ENCODE measurements around the gene SH2D4B. TPM values are rescaled to one million over a fixed set of nuclear protein-coding genes. Genes with fewer than 3 reads are reported as not detected.

SH2D4B gene
- total and polyA plus RNA-seq, 2 experiments from 2014 or later: not detected

DNA sequence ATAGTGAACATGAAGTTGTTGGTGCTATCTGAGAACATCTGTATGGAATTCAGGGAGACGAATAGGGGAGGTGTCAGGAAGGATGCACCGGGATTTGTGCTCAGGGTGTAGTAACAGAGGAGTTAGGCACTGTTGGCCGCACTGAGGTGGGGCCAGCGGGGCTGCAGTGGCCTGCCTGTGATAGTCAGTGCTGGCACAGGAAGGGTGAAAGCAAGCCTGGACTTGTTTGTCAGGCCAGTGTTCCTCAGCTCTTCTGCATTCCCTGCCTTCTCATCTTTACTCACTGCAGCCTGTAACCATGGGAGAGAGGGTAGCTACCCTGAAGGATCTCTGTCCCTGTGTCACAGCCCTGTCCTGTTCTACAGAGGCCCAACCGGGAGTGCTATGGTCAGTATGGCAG, 81.3 kb downstream of the SH2D4B start:
- Histone ChIP-seq H3K4me1 (ENCODE audit: insufficient read depth) (no peaks in the 10 kb centered on the region), H2AFZ (no peak overlapping the region), H3K36me3 (replicated peaks; ENCODE audit: insufficient read depth, low read depth) (no peaks in the 10 kb centered on the region), H3K27ac (no peak overlapping the region), H3K4me3 (no peak overlapping the region), H4K20me1 (ENCODE audit: insufficient read depth, poor library complexity, severe bottlenecking) (no peaks in the 10 kb centered on the region), H3K79me2 (no peaks in the 10 kb centered on the region), H3K4me2 (no peak overlapping the region), H3K9me2 (replicated peaks; ENCODE audit: insufficient read depth) (no peaks in the 10 kb centered on the region), H3K9me3 (ENCODE audit: low read depth) (no peaks in the 10 kb centered on the region), H3K27me3 (no peaks in the 10 kb centered on the region)
- WGBS (ENCODE audit: low lambda C conversion rate, missing lambda C conversion rate): 92% methylated on average over 5 of the region's 5 CpGs
- no peak for DNase-seq (ENCODE audit: low spot score)
- TF ChIP-seq EZH2 (IDR thresholded peaks at IDR 0.05; ENCODE audit: borderline replicate concordance): no peak
- TF ChIP-seq EZH2phosphoT487 (IDR thresholded peaks at IDR 0.05; ENCODE audit: low read depth, severe bottlenecking, unreplicated experiment): no peak
- TF ChIP-seq, protein P1, sequence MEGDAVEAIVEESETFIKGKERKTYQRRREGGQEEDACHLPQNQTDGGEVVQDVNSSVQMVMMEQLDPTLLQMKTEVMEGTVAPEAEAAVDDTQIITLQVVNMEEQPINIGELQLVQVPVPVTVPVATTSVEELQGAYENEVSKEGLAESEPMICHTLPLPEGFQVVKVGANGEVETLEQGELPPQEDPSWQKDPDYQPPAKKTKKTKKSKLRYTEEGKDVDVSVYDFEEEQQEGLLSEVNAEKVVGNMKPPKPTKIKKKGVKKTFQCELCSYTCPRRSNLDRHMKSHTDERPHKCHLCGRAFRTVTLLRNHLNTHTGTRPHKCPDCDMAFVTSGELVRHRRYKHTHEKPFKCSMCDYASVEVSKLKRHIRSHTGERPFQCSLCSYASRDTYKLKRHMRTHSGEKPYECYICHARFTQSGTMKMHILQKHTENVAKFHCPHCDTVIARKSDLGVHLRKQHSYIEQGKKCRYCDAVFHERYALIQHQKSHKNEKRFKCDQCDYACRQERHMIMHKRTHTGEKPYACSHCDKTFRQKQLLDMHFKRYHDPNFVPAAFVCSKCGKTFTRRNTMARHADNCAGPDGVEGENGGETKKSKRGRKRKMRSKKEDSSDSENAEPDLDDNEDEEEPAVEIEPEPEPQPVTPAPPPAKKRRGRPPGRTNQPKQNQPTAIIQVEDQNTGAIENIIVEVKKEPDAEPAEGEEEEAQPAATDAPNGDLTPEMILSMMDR (IDR thresholded peaks at IDR 0.05; ENCODE audit: poor library complexity): no peak

DNA sequence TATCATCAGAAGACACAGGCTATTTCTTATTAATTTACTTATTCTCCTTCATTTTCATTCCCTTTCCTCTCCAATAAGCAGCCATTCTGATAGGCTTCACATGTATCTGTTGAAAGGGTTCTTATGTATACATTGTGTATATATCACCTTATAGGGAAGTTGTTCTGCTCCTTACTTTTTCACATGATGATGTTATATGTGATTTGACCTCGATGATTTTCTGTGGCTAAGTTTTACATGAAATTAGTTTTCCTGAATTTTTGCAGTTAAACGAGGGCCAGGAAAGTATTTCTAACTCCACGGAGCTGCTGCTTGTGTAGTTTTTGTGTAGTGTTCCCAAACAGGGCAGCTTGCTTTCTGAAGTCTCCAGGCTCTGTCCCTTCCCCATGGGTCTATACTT, 84.5 kb downstream of the SH2D4B start:
- 89% methylated on average over 3 of the region's 3 CpGs for WGBS (ENCODE audit: low lambda C conversion rate, missing lambda C conversion rate)
- Histone ChIP-seq H2AFZ (no peak overlapping the region), H3K9me3 (ENCODE audit: low read depth) (no peaks in the 10 kb centered on the region), H3K4me2 (no peak overlapping the region), H3K9me2 (replicated peaks; ENCODE audit: insufficient read depth) (no peaks in the 10 kb centered on the region), H3K79me2 (no peaks in the 10 kb centered on the region), H4K20me1 (ENCODE audit: insufficient read depth, poor library complexity, severe bottlenecking) (no peaks in the 10 kb centered on the region), H3K4me3 (no peak overlapping the region), H3K27ac (no peak overlapping the region), H3K36me3 (replicated peaks; ENCODE audit: insufficient read depth, low read depth) (no peaks in the 10 kb centered on the region), H3K4me1 (ENCODE audit: insufficient read depth) (no peaks in the 10 kb centered on the region), H3K27me3 (no peaks in the 10 kb centered on the region)
- no peak for DNase-seq (ENCODE audit: low spot score)
- TF ChIP-seq EZH2phosphoT487 (IDR thresholded peaks at IDR 0.05; ENCODE audit: low read depth, severe bottlenecking, unreplicated experiment) (no peak), EZH2 (IDR thresholded peaks at IDR 0.05; ENCODE audit: borderline replicate concordance) (no peak)
- TF ChIP-seq, protein P1 (IDR thresholded peaks at IDR 0.05; ENCODE audit: poor library complexity): no peak

DNA sequence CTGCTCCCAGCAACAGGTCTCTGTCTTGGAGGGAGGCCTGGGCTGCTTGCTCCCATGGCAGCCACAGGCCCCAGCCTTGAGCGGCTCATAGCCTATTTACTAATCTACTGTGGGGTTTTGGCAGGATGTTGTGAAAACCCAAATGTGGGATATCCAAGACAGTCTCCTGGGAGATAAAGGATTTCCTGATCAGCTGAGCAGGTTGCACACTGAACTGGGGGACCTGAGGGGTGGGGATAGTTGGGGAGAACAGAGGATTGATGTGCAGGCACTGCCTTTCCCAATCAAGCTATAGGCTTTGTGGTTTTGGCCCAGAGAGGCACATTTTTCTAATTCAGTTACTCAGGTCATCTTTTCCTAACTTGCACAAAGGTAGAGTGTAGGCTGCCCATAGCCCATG, 92.6 kb downstream of the SH2D4B start:
- Histone ChIP-seq H3K9me2 (replicated peaks; ENCODE audit: insufficient read depth) (no peaks in the 10 kb centered on the region), H3K36me3 (replicated peaks; ENCODE audit: insufficient read depth, low read depth) (no peaks in the 10 kb centered on the region), H3K9me3 (ENCODE audit: low read depth) (no peaks in the 10 kb centered on the region), H3K4me3 (no peak overlapping the region), H3K4me1 (ENCODE audit: insufficient read depth) (no peaks in the 10 kb centered on the region), H3K4me2 (no peak overlapping the region), H2AFZ (no peak overlapping the region), H3K27me3 (no peaks in the 10 kb centered on the region), H3K79me2 (no peaks in the 10 kb centered on the region), H4K20me1 (ENCODE audit: insufficient read depth, poor library complexity, severe bottlenecking) (no peaks in the 10 kb centered on the region), H3K27ac (no peak overlapping the region)
- TF ChIP-seq, protein P1 (IDR thresholded peaks at IDR 0.05; ENCODE audit: poor library complexity): no peak
- TF ChIP-seq EZH2 (IDR thresholded peaks at IDR 0.05; ENCODE audit: borderline replicate concordance): no peak
- TF ChIP-seq EZH2phosphoT487 (IDR thresholded peaks at IDR 0.05; ENCODE audit: low read depth, severe bottlenecking, unreplicated experiment): no peak
- no peak for DNase-seq (ENCODE audit: low spot score)
- WGBS (ENCODE audit: low lambda C conversion rate, missing lambda C conversion rate): 91% methylated on average over 1 of the region's 1 CpG

DNA sequence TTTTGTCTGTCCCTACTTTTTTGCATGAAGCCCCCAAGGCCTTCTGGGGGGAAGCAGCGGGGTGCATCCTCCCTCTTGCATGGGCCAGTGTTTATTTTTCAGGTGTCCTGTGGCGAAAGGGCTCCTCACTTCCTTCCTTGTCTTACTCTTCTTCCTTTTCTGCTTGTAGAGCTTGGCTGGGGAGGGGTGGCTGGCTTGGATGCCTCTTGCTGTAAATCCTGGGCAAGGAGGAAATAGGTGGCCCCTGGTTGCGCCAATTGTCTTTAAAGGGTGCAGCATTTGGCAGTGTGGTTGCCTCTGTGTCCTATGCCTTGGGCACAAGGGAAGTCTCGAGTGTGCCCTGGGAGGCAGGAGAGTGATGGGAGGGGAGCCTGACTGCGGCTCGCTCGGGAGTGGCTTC, 95.0 kb downstream of the SH2D4B start:
- H3K79me2 ChIP-seq: no peaks in the 10 kb centered on the region
- no peaks in the 10 kb centered on the region for H3K27me3 ChIP-seq
- no peaks in the 10 kb centered on the region for H3K4me1 ChIP-seq (ENCODE audit: insufficient read depth)
- H3K36me3 ChIP-seq (replicated peaks; ENCODE audit: insufficient read depth, low read depth): no peaks in the 10 kb centered on the region
- TF ChIP-seq EZH2 (IDR thresholded peaks at IDR 0.05; ENCODE audit: borderline replicate concordance) (no peak), EZH2phosphoT487 (IDR thresholded peaks at IDR 0.05; ENCODE audit: low read depth, severe bottlenecking, unreplicated experiment) (no peak)
- TF ChIP-seq, protein P1 (IDR thresholded peaks at IDR 0.05; ENCODE audit: poor library complexity): no peak
- no peaks in the 10 kb centered on the region for H4K20me1 ChIP-seq (ENCODE audit: insufficient read depth, poor library complexity, severe bottlenecking)
- 91% methylated on average over 7 of the region's 7 CpGs for WGBS (ENCODE audit: low lambda C conversion rate, missing lambda C conversion rate)
- no peaks in the 10 kb centered on the region for H3K9me3 ChIP-seq (ENCODE audit: low read depth)
- no peak overlapping the region for H2AFZ ChIP-seq
- H3K4me2 ChIP-seq: no peak overlapping the region
- no peak for DNase-seq (ENCODE audit: low spot score)
- no peak overlapping the region for H3K4me3 ChIP-seq
- no peaks in the 10 kb centered on the region for H3K9me2 ChIP-seq (replicated peaks; ENCODE audit: insufficient read depth)
- no peak overlapping the region for H3K27ac ChIP-seq

All from hepatocyte (in vitro differentiated cells).